ENCODE results near the gene TMEM101.
"Not testable (repeated sequence)": the region's sequence is repeated elsewhere in the genome, so short reads cannot be mapped to it uniquely, and the experiment has no call there.

Gene TMEM101

GRCh38 chr17:44049294-44050060 is 34.7 kb upstream of the TMEM101 start:
- H3K4me3 ChIP-seq (ENCODE audit: low read depth, low read length): no peak overlapping the region

GRCh38 chr17:44046893-44047292 is 32.1 kb upstream of the TMEM101 start:
- not testable (repeated sequence) for DNase-seq (ENCODE audit: low read depth)

More at GRCh38 chr17:44049294-44050060, 34.7 kb upstream of the TMEM101 start:
- no peak for TF ChIP-seq CTCF (IDR thresholded peaks at IDR 0.05; ENCODE audit: control insufficient read depth, extremely low read depth, insufficient read depth)
- DNase-seq (ENCODE audit: low read depth): no peak

GRCh38 chr17:44045486-44045885 is 30.7 kb upstream of the TMEM101 start:
- DNase-seq (ENCODE audit: low read depth): no peak
- no peak overlapping the region for H3K4me3 ChIP-seq (ENCODE audit: low read depth, low read length)
- TF ChIP-seq CTCF (IDR thresholded peaks at IDR 0.05; ENCODE audit: control insufficient read depth, extremely low read depth, insufficient read depth): no peak

More at GRCh38 chr17:44046893-44047292, 32.1 kb upstream of the TMEM101 start:
- not testable (repeated sequence) for H3K4me3 ChIP-seq (ENCODE audit: low read depth, low read length)

GRCh38 chr17:44044071-44044470 is 29.3 kb upstream of the TMEM101 start:
- no peak for TF ChIP-seq CTCF (IDR thresholded peaks at IDR 0.05; ENCODE audit: control insufficient read depth, extremely low read depth, insufficient read depth)
- DNase-seq (ENCODE audit: low read depth): no peak
- no peak overlapping the region for H3K4me3 ChIP-seq (ENCODE audit: low read depth, low read length)

GRCh38 chr17:44043272-44043696 is 28.5 kb upstream of the TMEM101 start:
- H3K4me3 ChIP-seq (ENCODE audit: low read depth, low read length): no peak overlapping the region
- TF ChIP-seq CTCF (IDR thresholded peaks at IDR 0.05; ENCODE audit: control insufficient read depth, extremely low read depth, insufficient read depth): no peak
- DNase-seq (ENCODE audit: low read depth): no peak

GRCh38 chr17:44039829-44040635 is 25.3 kb upstream of the TMEM101 start:
- no peak for DNase-seq (ENCODE audit: low read depth)
- H3K4me3 ChIP-seq (ENCODE audit: low read depth, low read length): no peak overlapping the region
- TF ChIP-seq CTCF (IDR thresholded peaks at IDR 0.05; ENCODE audit: control insufficient read depth, extremely low read depth, insufficient read depth): no peak

GRCh38 chr17:44038604-44039011 is 23.8 kb upstream of the TMEM101 start:
- no peak for TF ChIP-seq CTCF (IDR thresholded peaks at IDR 0.05; ENCODE audit: control insufficient read depth, extremely low read depth, insufficient read depth)
- no peak for DNase-seq (ENCODE audit: low read depth)

More at GRCh38 chr17:44038604-44039011, 23.8 kb upstream of the TMEM101 start:
- no peak overlapping the region for H3K4me3 ChIP-seq (ENCODE audit: low read depth, low read length)
